ENCODE data around the gene FAM228A.

DNA sequence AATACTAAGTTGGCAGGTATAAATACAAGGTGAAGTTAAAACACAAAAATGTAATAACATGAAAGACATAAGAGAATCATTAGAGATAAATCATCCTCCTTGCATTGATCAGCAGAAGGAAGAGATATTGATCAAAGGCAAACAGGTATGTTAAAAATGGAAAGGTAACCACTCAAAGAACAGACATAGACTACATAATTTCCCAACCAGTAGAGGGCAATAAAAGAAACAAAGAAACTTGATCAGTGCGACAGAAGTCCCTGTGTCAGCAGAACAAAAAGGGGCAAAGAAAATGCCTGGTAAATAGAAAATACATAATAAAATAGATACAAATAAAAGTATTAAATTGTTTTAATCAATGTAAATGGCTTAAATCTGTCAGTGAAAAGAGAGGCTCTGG lies 53.6 kb downstream of the FAM228A start:
- TF ChIP-seq, protein P1, sequence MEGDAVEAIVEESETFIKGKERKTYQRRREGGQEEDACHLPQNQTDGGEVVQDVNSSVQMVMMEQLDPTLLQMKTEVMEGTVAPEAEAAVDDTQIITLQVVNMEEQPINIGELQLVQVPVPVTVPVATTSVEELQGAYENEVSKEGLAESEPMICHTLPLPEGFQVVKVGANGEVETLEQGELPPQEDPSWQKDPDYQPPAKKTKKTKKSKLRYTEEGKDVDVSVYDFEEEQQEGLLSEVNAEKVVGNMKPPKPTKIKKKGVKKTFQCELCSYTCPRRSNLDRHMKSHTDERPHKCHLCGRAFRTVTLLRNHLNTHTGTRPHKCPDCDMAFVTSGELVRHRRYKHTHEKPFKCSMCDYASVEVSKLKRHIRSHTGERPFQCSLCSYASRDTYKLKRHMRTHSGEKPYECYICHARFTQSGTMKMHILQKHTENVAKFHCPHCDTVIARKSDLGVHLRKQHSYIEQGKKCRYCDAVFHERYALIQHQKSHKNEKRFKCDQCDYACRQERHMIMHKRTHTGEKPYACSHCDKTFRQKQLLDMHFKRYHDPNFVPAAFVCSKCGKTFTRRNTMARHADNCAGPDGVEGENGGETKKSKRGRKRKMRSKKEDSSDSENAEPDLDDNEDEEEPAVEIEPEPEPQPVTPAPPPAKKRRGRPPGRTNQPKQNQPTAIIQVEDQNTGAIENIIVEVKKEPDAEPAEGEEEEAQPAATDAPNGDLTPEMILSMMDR (IDR thresholded peaks at IDR 0.05) = peak; percentile 19
- TF ChIP-seq EZH2 (IDR thresholded peaks at IDR 0.05; ENCODE audit: borderline replicate concordance, insufficient read depth, low read depth, low read length, poor library complexity, severe bottlenecking) = no peak

All from B cell (primary cell).